Retinal pigment epithelial cell (primary cell): Measurements from ENCODE around the gene IFITM1.

Experiments used
- DNase-seq: peaks from one replicate; pipeline ENCODE4 v3.0.0-alpha.2; 2010; ENCODE audit warnings: low read depth
- H3K4me3 ChIP-seq: 2 replicates; pipeline ENCODE4 v1.5.1; 2011; ENCODE audit warnings: mild to moderate bottlenecking, low read length, control low read depth, moderate library complexity
- CTCF ChIP-seq: conservative IDR thresholded peaks from 2 replicates; pipeline ENCODE4 v1.5.1; 2011; ENCODE audit warnings: low read depth, low read length, control low read depth, inconsistent platforms

IFITM1 gene

GRCh38 chr11:279966-280705 is 33.7 kb upstream of the IFITM1 start:
- no peak overlapping the region for H3K4me3 ChIP-seq

GRCh38 chr11:280706-281485 is 32.9 kb upstream of the IFITM1 start:
- no peak for TF ChIP-seq CTCF
- H3K4me3 ChIP-seq, result no peak overlapping the region
- DNase-seq, result no peak

More at GRCh38 chr11:279966-280705, 33.7 kb upstream of the IFITM1 start:
- no peak for TF ChIP-seq CTCF
- no peak for DNase-seq

GRCh38 chr11:281486-282161 is 32.2 kb upstream of the IFITM1 start:
- no peak for DNase-seq
- no peak overlapping the region for H3K4me3 ChIP-seq
- TF ChIP-seq CTCF, result no peak

GRCh38 chr11:282171-282570 is 31.7 kb upstream of the IFITM1 start:
- TF ChIP-seq CTCF, result no peak
- H3K4me3 ChIP-seq, result no peak overlapping the region
- no peak for DNase-seq

GRCh38 chr11:282630-283360 is 31.0 kb upstream of the IFITM1 start:
- no peak for DNase-seq
- TF ChIP-seq CTCF, result no peak
- H3K4me3 ChIP-seq, result no peak overlapping the region

- no peak for TF ChIP-seq CTCF
- DNase-seq, result no peak
- no peak overlapping the region for H3K4me3 ChIP-seq
Measured at GRCh38 chr11:283405-284104, 30.3 kb upstream of the IFITM1 start.
